ELF-1 (cell line): Measurements from ENCODE around the gene FCHO2.

Experiments used
- DNase-seq: peaks from one replicate; pipeline ENCODE4 v3.0.0-alpha.2; 2016; ENCODE audit warnings: low read depth, low spot score

Gene FCHO2

GRCh38 chr5:73135021-73135420 lies 179.2 kb downstream of the FCHO2 start:
- peak; percentile 48 for DNase-seq

- peak; percentile 60 for DNase-seq
Measured at GRCh38 chr5:73135429-73136054, 179.7 kb downstream of the FCHO2 start.

GRCh38 chr5:73136055-73136562 lies 180.3 kb downstream of the FCHO2 start:
- peak; percentile 89 for DNase-seq

- no peak for DNase-seq
Measured at GRCh38 chr5:73137563-73138530, 182.0 kb downstream of the FCHO2 start.

- DNase-seq: no peak
Measured at GRCh38 chr5:73139485-73139884, 183.6 kb downstream of the FCHO2 start.
